HEK293 (cell line): Measurements from ENCODE around the gene TNIK.

Source experiments
- HOXA7 ChIP-seq: sonication (generic); formaldehyde crosslinking; IDR thresholded peaks from 2 replicates; pipeline ENCODE4 v1.8.1; 2022; ENCODE audit warnings: missing genetic modification reagents, borderline replicate concordance
- INSM2 ChIP-seq: fragments of 450-650 bp; formaldehyde crosslinking; IDR thresholded peaks from 2 replicates; pipeline ENCODE4 v1.5.1; 2016; ENCODE audit warnings: missing biosample characterization, missing genetic modification characterization
- KLF16 ChIP-seq: fragments of 450-650 bp; formaldehyde crosslinking; IDR thresholded peaks from 2 replicates; pipeline ENCODE4 v1.5.1; 2017; ENCODE audit warnings: missing biosample characterization, missing genetic modification characterization
- KLF8 ChIP-seq: fragments of 450-650 bp; formaldehyde crosslinking; IDR thresholded peaks from 2 replicates; pipeline ENCODE4 v1.5.1; 2016; ENCODE audit warnings: missing biosample characterization, missing genetic modification characterization
- MEIS1 ChIP-seq: sonication (generic); formaldehyde crosslinking; IDR thresholded peaks from 2 replicates; pipeline ENCODE4 v1.8.1; 2022; ENCODE audit warnings: missing genetic modification reagents, mild to moderate bottlenecking, borderline replicate concordance
- OVOL3 ChIP-seq: fragments of 450-650 bp; formaldehyde crosslinking; IDR thresholded peaks from 2 replicates; pipeline ENCODE4 v1.5.1; 2016; ENCODE audit warnings: missing biosample characterization, missing genetic modification characterization
- RBAK ChIP-seq: fragments of 450-650 bp; formaldehyde crosslinking; IDR thresholded peaks from 2 replicates; pipeline ENCODE4 v1.5.1; 2016; ENCODE audit warnings: missing biosample characterization, missing genetic modification characterization
- SCRT1 ChIP-seq: fragments of 450-650 bp; formaldehyde crosslinking; IDR thresholded peaks from 2 replicates; pipeline ENCODE4 v1.5.1; 2016; ENCODE audit warnings: missing biosample characterization, missing genetic modification characterization, borderline replicate concordance
- SETDB1 ChIP-seq: IDR thresholded peaks from one replicate; pipeline ENCODE4 v1.6.1; 2017; ENCODE audit warnings: mild to moderate bottlenecking, low read length, moderate library complexity, mixed read lengths; ENCODE audit not compliant: insufficient read length
- TCF7L2 ChIP-seq: IDR thresholded peaks from 2 replicates; pipeline ENCODE4 v1.6.1; 2011; ENCODE audit warnings: low read depth, mild to moderate bottlenecking, inconsistent platforms, low read length, moderate library complexity, borderline replicate concordance
- YY1 ChIP-seq: fragments of 450-650 bp; formaldehyde crosslinking; IDR thresholded peaks from 2 replicates; pipeline ENCODE4 v1.5.1; 2018; ENCODE audit warnings: missing biosample characterization, missing genetic modification characterization
- ZBTB10 ChIP-seq: fragments of 450-650 bp; formaldehyde crosslinking; IDR thresholded peaks from 2 replicates; pipeline ENCODE4 v1.5.1; 2016; ENCODE audit warnings: missing biosample characterization, missing genetic modification characterization
- ZFP3 ChIP-seq: fragments of 450-650 bp; formaldehyde crosslinking; IDR thresholded peaks from 2 replicates; pipeline ENCODE4 v1.5.1; 2016; ENCODE audit warnings: low read depth, missing biosample characterization, missing genetic modification characterization
- ZFP37 ChIP-seq: fragments of 450-650 bp; formaldehyde crosslinking; IDR thresholded peaks from 2 replicates; pipeline ENCODE4 v1.5.1; 2016; ENCODE audit warnings: missing biosample characterization, missing genetic modification characterization
- ZIC2 ChIP-seq: fragments of 450-650 bp; formaldehyde crosslinking; IDR thresholded peaks from 2 replicates; pipeline ENCODE4 v1.5.1; 2016; ENCODE audit warnings: missing biosample characterization, missing genetic modification characterization
- ZNF133 ChIP-seq: fragments of 450-650 bp; formaldehyde crosslinking; IDR thresholded peaks from 2 replicates; pipeline ENCODE4 v1.5.1; 2016; ENCODE audit warnings: missing biosample characterization, missing genetic modification characterization
- ZNF146 ChIP-seq: fragments of 450-650 bp; formaldehyde crosslinking; IDR thresholded peaks from 2 replicates; pipeline ENCODE4 v1.5.1; 2016; ENCODE audit warnings: missing biosample characterization, missing genetic modification characterization
- ZNF157 ChIP-seq: fragments of 450-650 bp; formaldehyde crosslinking; IDR thresholded peaks from 2 replicates; pipeline ENCODE4 v1.5.1; 2016; ENCODE audit warnings: missing biosample characterization, missing genetic modification characterization
- ZNF19 ChIP-seq: fragments of 450-650 bp; formaldehyde crosslinking; IDR thresholded peaks from 2 replicates; pipeline ENCODE4; 2016; ENCODE audit warnings: missing biosample characterization, missing genetic modification characterization, low read depth
- ZNF23 ChIP-seq: fragments of 450-650 bp; formaldehyde crosslinking; IDR thresholded peaks from 2 replicates; pipeline ENCODE4 v1.5.1; 2016; ENCODE audit warnings: missing biosample characterization, missing genetic modification characterization, borderline replicate concordance
- ZNF26 ChIP-seq: fragments of 450-650 bp; formaldehyde crosslinking; IDR thresholded peaks from 2 replicates; pipeline ENCODE4 v1.5.1; 2016; ENCODE audit warnings: missing biosample characterization, missing genetic modification characterization
- ZNF266 ChIP-seq: fragments of 450-650 bp; formaldehyde crosslinking; IDR thresholded peaks from 2 replicates; pipeline ENCODE4 v1.5.1; 2016; ENCODE audit warnings: missing biosample characterization, missing genetic modification characterization, low read depth
- ZNF362 ChIP-seq: fragments of 450-650 bp; formaldehyde crosslinking; IDR thresholded peaks from 2 replicates; pipeline ENCODE4 v1.5.1; 2016; ENCODE audit warnings: missing biosample characterization, missing genetic modification characterization
- ZNF404 ChIP-seq: fragments of 450-650 bp; formaldehyde crosslinking; IDR thresholded peaks from 2 replicates; pipeline ENCODE4 v1.5.1; 2017; ENCODE audit warnings: missing biosample characterization, missing genetic modification characterization
- ZNF416 ChIP-seq: fragments of 450-650 bp; formaldehyde crosslinking; IDR thresholded peaks from 2 replicates; pipeline ENCODE4 v1.5.1; 2016; ENCODE audit warnings: missing biosample characterization, missing genetic modification characterization
- ZNF514 ChIP-seq: fragments of 450-650 bp; formaldehyde crosslinking; IDR thresholded peaks from 2 replicates; pipeline ENCODE4 v1.5.1; 2016; ENCODE audit warnings: missing biosample characterization, missing genetic modification characterization
- ZNF639 ChIP-seq: fragments of 450-650 bp; formaldehyde crosslinking; IDR thresholded peaks from 2 replicates; pipeline ENCODE4 v1.5.1; 2016; ENCODE audit warnings: missing biosample characterization, missing genetic modification characterization
- ZNF664 ChIP-seq: fragments of 450-650 bp; formaldehyde crosslinking; IDR thresholded peaks from 2 replicates; pipeline ENCODE4 v1.5.1; 2016; ENCODE audit warnings: missing biosample characterization, missing genetic modification characterization
- ZNF76 ChIP-seq: fragments of 450-650 bp; formaldehyde crosslinking; IDR thresholded peaks from 2 replicates; pipeline ENCODE4; 2016; ENCODE audit warnings: low read depth, missing biosample characterization, missing genetic modification characterization, borderline replicate concordance
- ZNF777 ChIP-seq: fragments of 450-650 bp; formaldehyde crosslinking; IDR thresholded peaks from 2 replicates; pipeline ENCODE4 v1.5.1; 2017; ENCODE audit warnings: missing biosample characterization, missing genetic modification characterization, borderline replicate concordance
- ZNF791 ChIP-seq: fragments of 450-650 bp; formaldehyde crosslinking; IDR thresholded peaks from 2 replicates; pipeline ENCODE4 v1.5.1; 2016; ENCODE audit warnings: missing biosample characterization, missing genetic modification characterization
- ZSCAN18 ChIP-seq: fragments of 450-650 bp; formaldehyde crosslinking; IDR thresholded peaks from 2 replicates; pipeline ENCODE4 v1.5.1; 2016; ENCODE audit warnings: missing biosample characterization, missing genetic modification characterization

The TNIK gene

GRCh38 chr3:171349392-171349791 lies 110.8 kb downstream of the TNIK start (continued):
- TF ChIP-seq ZFP3: no peak
- TF ChIP-seq HOXA7: no peak
- no peak for TF ChIP-seq ZIC2 (tag by site-specific recombination)
- TF ChIP-seq ZNF26 (tag by site-specific recombination): no peak
- peak; percentile 38; the same call in 1 of the 2 replicates for TF ChIP-seq TCF7L2
- TF ChIP-seq ZBTB10 (tag by site-specific recombination): no peak
- no peak for TF ChIP-seq ZNF76 (tag by site-specific recombination)
- TF ChIP-seq ZNF404 (tag by site-specific recombination): no peak
- no peak for TF ChIP-seq MEIS1 (CRISPR knock-in tag)
- TF ChIP-seq ZNF157 (tag by site-specific recombination): no peak
- no peak for TF ChIP-seq YY1 (tag by site-specific recombination)
- TF ChIP-seq ZNF777 (tag by site-specific recombination): no peak
- no peak for TF ChIP-seq SCRT1 (tag by site-specific recombination)
- peak; percentile 41; the same call in 1 of the 2 replicates for TF ChIP-seq ZNF146 (tag by site-specific recombination)
- no peak for TF ChIP-seq OVOL3 (tag by site-specific recombination)
- TF ChIP-seq ZNF664 (tag by site-specific recombination): no peak
- no peak for TF ChIP-seq SETDB1
- TF ChIP-seq RBAK: no peak
- 0 out of 2 replicates have a peak, but pooled peaks have one; percentile 34 for TF ChIP-seq INSM2
- no peak for TF ChIP-seq ZNF514 (tag by site-specific recombination)
- TF ChIP-seq ZNF416 (tag by site-specific recombination): no peak
- TF ChIP-seq ZNF266: no peak
- peak; percentile 55; the same call in 1 of the 2 replicates for TF ChIP-seq ZNF639 (tag by site-specific recombination)
- TF ChIP-seq ZFP37 (tag by site-specific recombination): 0 out of 2 replicates have a peak, but pooled peaks have one; percentile 22
- no peak for TF ChIP-seq ZNF133 (tag by site-specific recombination)
- no peak for TF ChIP-seq ZNF23 (tag by site-specific recombination)
- TF ChIP-seq KLF16 (tag by site-specific recombination): no peak
- no peak for TF ChIP-seq ZNF19 (tag by site-specific recombination)
- TF ChIP-seq KLF8 (tag by site-specific recombination): no peak
- TF ChIP-seq ZSCAN18 (tag by site-specific recombination): no peak
- no peak for TF ChIP-seq ZNF791 (tag by site-specific recombination)
- no peak for TF ChIP-seq ZNF362
